HL-60/S4 treated with retinoic acid at 250 ng/mL for 4 days and 3 days (cell line): ENCODE data around the gene CRYBA2.

Experiments used
- in situ Hi-C: fragments of 300-500 bp; cut with MboI; formaldehyde crosslinking; loops from 2 replicates; pipeline ENCODE4 v1.7.0; 2022; ENCODE audit warnings: low sequenced_read_pairs

Gene CRYBA2

DNA sequence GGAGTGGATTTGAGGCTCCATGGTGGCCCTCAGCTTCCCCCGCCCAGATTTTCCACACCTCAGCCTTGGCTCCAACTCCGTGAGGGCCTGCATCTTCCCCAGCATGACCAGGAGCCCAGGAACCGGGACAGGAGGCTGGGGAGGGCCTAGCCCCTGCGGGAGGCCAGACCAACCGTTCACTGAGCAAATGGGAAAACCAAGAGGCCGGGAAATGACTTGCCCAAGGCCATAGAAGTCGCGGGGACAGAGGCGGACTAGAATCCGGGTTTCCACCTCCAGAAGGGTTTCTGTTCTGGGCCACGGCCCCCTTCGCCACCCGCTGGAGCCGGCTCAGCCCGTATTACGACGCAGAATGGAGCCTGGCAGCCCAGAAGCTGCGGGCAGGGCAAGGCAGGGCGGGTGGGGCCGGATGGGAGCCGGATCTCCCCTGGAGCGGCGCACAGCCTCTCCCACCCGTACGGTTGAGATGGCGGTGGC lies 7.9 kb upstream of the CRYBA2 start:
- in situ Hi-C loops = no loop called here

DNA sequence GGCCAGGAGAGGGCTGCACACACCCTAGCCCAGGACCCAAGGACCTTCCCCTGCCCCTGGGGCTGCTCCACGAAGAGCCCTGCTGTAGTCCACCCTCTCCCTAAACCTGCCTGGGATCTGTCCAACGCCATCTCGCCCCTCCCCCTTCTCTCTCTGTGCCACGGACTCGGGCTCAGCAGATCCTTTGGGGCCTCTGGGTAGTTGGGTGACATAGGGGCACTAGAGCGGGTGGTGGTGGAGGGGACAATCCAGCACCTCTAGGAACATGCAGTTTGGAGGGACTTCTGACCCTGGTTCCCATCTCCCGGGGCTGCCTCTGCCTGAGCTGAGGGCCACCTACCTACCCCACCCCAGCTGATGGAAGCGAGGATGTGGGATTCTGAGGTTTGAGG lies 7.3 kb upstream of the CRYBA2 start:
- in situ Hi-C loops = no loop called here

DNA sequence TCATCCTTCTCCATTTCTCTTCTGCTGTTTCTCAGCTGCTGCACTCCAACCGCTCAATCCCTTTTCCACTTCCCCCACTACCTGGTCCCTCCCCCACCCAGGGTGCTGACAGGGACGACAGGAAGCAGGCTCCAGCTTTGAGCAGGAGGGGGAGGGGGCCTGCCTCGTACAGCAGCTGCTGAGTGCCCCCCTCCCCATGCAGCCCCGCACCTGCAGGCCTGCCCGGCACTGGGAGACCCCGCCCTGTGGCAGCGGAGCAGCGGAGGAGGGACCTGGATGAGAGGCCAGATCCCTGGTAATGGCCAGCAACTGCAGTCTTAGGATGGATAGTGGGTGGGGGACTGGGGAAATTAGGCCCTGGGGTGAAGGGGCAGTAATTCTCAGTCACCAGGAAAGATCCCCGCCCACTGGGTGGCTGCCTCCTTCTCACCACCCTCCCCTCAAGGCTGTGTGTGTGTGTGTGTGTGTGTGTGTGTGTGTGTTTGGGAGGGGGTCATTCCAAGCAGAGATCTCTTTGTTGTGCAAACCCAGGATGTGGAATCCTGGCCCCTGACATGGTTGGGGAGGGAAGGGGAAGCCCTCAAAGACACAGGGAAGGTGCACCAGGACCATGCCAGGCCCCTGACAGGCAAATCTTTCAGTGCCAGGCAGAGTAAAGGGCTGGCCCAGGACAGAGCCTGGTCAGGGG lies 6.8 kb upstream of the CRYBA2 start:
- in situ Hi-C loops = no loop called here

DNA sequence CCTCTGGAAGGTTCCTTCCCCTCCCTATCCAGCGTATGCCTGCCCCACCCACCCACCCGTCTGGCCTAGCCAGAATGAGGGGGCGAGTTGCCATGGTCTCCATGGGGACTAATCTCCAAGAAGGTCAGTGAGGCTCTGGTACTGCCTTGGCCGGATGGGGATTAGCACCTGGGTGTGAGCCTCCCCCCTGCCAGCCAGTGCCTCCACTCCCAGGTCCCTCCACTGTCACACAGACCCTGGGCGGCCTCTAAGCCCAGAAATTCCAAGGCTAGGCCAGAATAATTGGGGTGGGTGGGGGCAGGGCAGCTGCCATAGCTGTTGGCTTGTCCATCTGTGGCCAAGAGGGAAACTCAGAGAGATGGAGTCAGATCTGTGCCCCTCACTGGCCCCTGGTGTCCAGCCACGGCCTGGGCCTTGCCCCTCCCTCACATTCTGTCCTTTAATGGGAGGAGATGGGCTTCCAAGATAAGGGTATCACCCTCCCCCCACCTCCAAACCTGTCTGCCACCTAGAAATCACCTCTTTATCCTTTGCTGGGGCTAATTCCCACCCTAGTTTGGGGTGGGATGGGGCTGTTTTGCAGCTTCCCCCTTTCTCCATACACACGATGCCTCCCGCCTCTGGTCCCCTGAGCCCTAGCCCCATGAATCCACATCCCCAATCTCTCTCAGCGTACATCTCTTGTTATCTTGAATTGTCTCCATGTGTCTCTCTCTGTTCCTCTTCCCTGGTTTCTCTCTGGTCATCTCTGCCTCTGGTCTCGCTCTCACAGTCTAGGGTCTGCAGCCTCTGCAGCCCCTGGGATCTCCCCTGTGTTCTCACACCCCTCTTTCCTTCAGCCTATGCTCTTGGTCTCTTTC lies 6.0 kb upstream of the CRYBA2 start:
- in situ Hi-C loops = no loop called here

DNA sequence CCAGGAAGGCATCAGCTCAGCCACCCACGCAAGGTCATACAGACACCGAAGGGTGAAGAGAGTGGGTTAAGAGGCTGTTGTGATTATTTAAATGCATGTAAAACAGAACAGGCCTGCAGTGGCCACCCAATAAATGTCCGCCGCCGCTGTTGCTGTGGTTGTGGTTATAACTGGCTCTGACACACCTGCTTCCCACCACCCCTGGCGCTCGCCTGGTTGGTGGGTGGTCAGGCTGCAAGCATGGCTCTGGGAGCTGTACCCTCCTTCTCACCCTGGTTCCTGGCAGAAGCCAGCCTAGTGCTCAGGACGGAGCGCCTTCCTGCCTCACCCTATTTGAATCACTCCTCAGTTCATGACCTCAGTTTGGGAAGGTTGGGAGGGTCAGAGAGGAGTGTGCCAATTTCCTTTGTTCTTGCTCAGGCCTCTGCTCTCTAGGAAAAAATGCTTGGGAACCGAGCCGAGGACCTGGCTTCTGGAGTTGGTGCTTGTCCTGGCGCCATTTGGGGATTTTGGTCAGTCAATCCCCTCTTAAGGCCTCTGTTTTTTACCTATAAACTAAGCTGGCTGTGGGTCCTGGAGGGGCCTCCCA lies 5.3 kb upstream of the CRYBA2 start:
- in situ Hi-C loops = no loop called here

DNA sequence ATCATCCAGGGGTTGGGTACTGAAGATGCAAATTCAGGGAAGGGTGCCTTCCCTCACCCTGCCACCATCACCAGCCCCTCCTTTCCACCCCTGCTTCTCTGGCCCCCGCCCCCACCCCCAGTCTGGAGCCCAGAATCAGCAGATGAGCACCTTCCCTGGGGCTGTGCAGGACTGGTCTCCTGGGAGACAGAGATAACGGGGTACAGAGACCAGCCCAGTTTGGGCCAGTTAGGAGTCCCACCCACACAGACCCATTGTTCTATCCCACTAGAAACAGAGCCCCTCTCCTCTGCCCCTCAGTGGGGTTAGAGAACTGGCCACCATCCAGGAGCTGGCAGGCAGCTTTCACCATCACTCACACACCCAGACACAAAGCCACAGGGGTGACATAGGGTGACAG lies 4.5 kb upstream of the CRYBA2 start:
- in situ Hi-C loops = no loop called here

DNA sequence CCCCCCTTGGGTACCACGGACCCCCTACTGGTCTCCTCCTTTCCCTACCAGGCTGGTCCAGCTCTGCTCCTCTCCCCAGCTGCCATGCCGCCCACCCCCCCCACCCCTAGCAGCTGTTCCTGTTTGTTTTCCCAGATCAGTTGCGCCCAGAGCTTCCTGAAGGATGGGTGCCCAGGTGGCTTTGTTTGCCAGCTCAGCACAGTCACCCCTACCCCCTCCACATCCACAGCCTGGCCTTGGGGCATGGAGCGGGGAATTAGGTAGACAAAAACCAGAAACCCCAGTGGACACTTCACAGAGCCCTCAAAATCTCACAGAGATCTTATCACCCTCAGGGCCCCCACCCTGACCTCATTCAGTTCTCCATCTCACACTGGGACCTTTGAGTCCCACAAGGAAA lies 3.7 kb upstream of the CRYBA2 start:
- in situ Hi-C loops = no loop called here

DNA sequence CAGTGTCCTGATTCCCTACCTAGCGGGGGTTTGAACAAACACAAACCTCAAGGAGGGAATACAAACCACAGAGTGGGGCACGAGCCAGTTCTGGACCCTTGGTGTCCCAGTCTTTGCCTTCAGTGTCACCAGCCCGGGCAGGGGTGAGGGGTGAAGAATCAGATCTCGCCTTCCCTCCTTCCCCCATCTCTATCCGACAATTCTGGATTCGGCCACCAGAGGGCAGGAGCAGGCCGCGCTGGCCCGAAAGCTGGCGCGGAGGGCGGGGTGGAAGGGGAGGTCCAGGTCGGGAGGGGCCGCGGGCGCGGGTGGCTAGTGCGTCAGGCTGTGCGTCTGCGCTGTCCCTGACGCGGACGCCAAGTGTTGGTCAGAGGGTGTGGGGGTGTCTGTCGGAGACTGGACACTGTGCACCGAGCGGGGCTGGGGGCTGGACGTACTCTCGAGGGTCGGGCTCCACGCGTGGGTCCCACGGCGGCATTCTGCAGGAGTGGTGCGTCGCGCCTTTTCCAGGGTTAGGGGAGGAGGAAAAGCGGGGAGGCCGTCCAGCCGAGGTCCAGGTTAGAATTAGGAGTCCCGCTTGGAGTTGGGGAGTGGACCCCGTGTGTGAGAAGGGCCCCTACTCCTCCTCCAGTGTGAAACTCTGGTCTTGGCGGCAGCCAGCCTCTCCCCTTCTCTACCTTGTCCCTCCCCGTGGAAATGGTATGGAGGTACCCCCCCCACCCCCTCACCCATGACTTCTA lies 2.9 kb upstream of the CRYBA2 start:
- in situ Hi-C loops = no loop called here

DNA sequence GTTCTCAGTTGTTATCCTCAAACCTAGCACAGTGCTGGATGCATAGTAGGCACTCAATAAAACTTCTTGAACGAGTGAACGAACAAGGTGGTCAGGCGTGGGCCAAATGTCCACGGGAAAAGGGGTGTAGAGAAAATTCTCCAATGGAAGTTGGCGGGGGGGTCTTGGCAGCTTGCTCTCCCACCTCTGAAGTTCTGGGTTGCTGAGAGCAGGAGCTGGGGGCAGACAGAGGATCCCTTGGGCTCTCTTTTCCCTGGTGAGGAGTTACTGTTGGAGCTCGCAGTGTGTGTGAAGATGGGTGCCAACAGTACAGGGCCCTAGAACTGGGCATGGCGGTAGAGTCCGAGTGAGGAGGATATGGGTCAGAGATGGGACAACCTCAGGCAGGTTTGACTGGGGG lies 2.3 kb upstream of the CRYBA2 start:
- in situ Hi-C loops = no loop called here

DNA sequence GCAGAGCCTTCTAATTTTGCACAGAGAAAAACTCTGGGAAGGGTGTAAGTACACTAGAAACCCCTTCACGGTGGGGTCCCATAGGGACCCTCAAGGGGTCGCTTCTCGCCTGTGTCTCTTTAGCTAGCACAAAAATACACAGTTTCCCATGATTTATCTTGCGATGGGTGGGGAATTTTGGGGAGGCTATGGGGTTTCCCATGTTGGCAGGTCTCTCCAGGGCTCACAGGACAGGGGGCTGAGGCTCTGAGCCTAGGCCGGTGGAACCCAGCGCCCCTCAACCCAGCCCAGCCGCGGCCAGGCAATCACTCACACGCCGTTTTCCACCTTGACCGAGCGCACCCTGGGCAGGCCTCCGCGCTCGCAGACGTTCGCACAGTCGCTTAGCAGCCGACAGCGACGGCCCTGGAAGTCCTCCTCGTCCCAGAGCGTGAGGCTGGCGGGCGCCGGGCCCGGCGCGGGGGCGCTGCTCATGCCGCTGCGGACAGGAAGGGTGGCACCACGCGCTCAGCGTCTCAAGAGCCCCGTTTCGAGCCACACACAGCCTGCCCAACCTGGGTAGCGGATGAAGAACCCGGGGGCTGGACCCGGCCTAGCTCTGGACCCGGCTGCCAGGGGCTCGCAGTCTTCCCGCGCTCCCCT lies 398 bp downstream of the CRYBA2 start:
- in situ Hi-C loops = no loop called here

DNA sequence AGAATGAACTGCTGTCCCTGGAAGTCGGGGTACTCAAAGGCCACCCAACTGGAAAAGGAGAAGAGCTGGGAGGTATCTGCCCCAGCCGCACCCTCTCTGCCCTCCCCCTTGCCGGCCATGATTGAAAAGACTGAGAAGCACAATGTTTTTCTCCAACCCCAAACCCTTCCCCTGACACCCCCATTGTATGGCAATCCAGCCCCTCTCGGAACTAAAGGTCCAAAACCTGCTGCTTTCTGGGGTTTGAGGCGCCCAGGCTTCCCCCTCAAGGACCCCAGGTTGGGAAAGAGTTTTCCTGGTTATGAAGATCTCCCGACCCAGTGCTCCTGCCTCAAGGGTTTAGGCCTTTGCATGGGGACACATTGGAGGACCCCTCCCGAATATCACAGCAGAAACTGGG lies 1.0 kb downstream of the CRYBA2 start:
- in situ Hi-C loops = no loop called here

DNA sequence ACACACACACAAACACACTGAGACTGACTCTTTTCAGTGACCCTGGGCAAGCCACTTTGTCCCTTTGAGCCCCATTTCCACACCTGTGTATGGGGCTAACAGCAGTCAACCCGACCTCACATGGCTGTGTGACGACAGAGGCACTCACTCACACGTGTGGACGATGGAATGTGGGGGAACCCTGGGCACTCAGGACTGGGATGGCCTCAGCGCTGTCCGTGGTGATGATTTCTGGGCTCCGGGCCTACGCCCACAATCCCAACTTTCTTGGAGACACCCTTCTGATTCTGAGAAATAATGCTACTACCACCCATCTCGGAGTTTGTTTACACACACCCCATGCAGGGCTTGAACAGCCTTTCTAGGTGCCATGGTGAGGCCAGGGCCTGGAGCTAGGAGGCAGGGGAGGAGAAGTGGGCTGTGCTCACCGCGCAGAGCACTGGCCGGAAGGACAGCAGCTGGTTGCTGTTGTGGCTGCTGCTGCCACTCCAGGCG lies 1.5 kb downstream of the CRYBA2 start:
- in situ Hi-C loops = no loop called here

DNA sequence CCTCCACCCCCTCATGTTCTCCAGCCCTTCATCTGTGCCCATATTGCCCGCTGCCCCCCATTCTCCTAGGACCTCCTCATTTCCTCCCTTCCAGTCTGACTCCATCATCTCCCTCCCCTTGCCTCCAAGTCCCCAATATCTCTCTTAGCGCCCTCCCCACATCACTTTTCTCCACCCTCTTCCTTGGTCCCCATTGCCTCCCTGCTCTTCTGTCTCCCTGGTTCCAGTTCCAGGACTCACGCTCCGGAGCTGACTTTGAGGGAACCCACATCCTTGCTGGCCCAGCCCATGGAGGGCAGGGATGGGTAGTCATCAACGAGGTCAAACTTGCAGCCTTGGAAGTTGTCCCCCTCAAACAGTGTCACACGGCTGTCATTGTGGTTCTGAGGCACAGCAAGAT lies 2.6 kb downstream of the CRYBA2 start:
- in situ Hi-C loops = no loop called here

DNA sequence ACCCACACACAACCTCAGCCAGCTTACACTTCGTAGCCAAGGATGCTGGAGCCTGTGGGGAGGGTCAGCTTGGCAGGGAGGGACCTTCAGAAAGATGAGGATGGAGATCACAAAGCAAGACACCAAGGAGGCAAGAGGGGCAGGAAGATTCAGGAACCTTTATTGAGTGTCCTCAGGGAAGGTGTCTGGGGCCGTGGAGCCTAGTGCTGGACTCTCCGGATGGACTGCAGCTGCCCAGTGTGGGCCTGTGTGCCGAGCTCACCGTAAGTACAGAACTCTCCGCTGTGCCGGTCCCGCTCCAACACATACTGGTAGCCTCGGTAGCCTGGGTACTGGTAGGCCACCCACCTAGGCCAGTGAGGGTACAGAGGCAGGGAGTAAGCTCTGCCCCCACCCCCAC lies 3.2 kb downstream of the CRYBA2 start:
- in situ Hi-C loops = no loop called here

DNA sequence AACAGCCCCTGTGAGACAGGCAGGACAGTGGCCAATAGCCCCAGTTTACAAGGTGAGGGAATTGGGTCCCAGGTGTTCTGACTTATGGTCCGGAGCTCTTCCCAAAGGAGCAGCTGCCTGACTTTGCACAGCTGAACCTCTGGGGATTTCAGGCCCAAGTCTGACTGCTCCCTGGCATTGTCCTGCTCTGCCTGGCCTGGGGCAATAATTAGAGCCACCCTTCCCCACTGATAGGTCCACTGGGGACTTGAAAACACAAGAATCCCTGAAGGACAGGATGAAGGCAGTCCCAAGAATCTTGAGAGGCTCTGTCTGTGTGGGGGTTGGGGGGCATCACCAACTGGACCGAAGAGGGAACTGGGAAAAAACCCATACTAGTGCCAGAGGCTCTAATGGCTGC lies 4.6 kb downstream of the CRYBA2 start:
- in situ Hi-C loops = no loop called here

DNA sequence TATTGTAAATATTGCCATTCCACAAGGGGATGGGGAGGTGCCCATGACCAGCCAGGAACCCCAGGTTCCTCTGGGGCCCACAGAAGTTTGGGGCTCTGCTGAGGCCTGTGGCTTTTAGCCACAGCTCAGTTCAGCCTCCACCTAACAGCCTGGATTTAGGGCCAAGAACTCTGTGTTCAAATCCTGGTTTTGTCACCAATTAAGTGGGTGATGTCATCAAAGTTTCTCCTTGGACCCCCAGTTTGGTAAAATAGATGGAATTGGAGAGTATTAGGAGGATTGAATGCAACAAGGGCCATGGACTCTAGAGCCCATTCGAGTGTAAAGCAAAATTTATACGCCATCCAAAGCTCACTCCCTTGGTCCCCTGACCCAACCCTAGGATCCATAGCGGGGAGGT lies 5.1 kb downstream of the CRYBA2 start:
- in situ Hi-C loops = no loop called here

DNA sequence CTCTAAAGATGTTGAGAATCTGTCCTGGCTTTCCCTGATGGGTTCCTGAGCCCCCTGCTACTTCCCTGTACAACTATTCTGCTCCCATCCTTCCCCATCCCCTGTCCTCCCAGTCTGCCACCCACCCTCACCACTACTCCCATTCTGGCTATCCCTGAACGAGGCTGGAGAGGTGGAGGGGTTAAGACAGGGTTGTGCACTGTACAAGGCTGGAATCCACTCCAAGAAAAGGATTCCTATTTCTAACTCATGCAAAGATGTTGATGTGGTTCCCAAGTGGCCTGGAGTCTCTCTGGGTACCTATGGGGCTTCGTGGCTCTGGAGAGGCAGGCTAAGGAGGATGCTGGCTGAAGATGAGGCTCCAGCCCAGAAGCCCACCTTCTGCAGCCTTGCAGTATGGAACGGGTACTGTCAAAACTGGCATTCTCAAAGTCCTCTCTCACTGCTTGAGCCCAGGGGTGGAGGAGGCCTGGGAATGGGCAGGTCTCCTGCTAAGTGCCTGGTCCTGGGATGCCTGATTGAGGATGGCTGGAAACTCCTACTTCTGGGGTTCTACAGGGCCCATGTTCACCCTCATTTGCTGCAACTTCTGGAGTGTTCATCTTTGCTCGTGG lies 7.0 kb downstream of the CRYBA2 start:
- in situ Hi-C loops = no loop called here

DNA sequence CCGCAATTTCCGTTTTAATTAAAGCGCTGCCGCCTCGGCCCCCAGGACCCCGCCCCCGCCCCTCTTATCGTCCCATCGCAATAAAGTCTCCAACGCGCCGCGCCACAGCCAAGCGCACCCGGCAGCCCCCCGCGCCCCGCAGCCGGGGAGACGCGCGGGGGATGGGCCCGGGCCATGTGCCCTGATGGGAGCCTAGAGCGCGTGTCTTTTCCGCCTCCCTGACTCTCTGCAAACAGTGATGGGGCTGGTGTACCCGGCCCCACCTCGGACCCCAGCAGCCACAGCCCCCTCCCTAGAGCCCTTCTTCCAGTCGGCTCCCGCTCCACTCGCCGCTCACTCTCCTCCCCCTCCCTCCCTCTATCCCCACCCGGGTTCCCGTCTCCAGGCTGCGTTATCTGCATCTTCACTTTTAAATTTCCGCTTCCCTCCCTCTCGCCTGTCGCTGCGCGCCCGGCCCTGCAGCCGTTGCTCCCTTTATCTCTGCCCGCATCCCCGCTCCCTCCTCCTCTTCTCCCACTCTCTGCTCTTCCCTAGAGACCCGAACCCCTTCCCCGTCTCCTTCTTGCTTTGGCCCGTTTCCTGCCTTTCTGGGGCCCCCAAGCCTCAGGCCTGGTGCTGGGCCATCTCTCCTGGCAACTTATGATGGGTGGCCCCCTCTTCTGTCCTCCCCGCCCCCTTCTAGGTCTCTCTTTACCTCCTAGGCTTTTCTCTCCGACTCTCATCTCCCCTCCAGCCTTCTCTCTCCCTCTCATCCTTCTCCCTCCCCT lies 7.7 kb downstream of the CRYBA2 start:
- in situ Hi-C loops = no loop called here

DNA sequence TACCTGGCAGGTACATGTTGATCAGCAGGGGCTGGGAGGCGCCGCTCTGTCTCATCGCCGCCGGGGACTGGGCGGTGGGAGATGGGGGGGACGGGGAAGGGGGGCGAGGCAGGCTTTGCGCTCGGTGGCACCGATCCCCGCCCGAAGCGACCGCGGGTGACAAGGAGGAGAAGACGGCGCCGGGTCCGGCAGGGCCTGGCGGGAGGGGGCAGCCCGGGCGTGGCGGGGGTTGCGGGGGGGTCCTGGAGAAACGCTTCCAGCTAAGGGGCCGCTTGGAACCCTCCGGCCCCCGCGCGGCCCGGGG lies 8.2 kb downstream of the CRYBA2 start, which contains the start of gene FEV:
Gene FEV (minus strand): TSS at position 164 of the 304 bp plus-strand sequence. CDS start 109 bp downstream, at position 55.
- in situ Hi-C loops = no loop called here
